GM08714 (cell line): Measurements from ENCODE around the gene LTBP2.
"Not testable (repeated sequence)": the region's sequence is repeated elsewhere in the genome, so short reads cannot be mapped to it uniquely, and the experiment has no call there.

ENCODE experiments used
- H3K4me3 ChIP-seq: fragments of 200-500 bp; sonication (Bioruptor generic); 2 replicates; pipeline ENCODE4 v1.5.1; 2014; ENCODE audit warnings: mild to moderate bottlenecking, low read length, inconsistent platforms
- ZNF274 ChIP-seq: IDR thresholded peaks from 2 replicates; pipeline ENCODE4 v1.6.1; 2012; ENCODE audit warnings: mild to moderate bottlenecking, low read depth, low read length

LTBP2 gene

DNA sequence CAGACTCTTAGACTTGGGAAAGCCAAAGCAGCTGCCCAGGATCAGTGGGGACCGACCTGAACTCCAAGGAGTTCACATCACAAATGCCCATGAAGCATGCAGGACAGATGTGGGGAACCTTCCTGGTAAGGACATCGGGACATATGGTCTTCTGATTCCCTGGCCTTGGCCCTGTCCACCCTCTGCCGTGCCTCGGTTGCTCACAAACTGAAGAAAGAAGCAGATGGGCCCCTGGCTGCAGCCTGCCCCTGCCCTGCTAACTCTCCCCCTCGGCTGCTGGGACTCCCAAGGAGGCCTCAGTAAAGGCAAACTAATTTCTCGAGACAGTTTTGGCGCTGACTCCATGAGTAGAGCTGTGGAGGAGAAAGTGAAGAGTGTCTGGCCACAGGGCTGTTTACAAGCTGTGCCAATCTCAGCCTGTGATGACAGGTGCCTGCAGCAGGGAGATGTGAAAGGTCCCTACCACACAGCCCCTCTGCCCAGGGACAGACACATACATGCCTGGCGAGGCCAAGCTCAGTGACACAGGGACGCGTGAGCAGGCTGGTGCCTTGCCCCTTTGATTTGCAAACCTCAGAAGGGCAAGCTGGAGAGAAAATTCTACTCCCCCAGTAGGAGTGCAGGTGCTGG is 69.9 kb downstream of the LTBP2 start:
- TF ChIP-seq ZNF274, result no peak
- H3K4me3 ChIP-seq, result no peak overlapping the region

DNA sequence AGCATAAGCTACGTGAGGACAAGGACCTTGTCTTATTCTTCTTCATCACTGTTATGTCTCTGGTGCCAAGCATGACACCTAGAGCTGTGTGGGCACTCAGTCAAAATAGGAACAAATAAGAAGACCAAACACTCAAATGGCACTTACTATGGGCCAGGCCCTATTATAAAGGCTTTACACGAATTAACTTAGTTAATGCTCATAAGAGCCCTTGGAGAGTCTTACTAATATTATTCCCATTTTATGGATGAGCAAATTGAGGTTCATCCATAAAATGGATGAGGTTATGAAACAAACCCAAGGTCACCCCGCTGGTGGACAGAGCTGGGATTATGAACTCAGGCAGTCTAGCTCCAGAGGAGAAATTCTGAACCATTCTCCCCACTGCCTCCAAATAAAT is 70.8 kb downstream of the LTBP2 start:
- H3K4me3 ChIP-seq, result no peak overlapping the region
- no peak for TF ChIP-seq ZNF274

DNA sequence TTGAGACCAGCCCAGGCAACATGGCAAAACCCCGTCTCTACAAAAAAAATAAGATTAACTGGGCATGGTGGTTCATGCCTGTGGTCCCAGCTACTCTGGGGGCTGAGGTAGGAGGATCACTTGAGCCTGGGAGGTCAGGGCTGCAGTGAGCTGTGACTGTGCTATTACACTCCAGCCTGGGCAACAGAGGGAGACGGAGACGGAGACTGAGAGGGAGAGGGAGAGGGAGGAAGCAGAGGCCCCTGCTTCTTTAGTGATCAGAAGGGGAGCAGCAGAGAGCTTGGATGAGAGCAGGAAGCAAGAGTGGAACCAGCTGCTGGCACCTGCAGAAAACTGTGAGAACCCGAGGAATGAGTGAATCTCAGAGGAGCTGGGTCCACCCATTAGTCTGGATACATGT is 72.5 kb downstream of the LTBP2 start:
- no peak for TF ChIP-seq ZNF274
- no peak overlapping the region for H3K4me3 ChIP-seq

DNA sequence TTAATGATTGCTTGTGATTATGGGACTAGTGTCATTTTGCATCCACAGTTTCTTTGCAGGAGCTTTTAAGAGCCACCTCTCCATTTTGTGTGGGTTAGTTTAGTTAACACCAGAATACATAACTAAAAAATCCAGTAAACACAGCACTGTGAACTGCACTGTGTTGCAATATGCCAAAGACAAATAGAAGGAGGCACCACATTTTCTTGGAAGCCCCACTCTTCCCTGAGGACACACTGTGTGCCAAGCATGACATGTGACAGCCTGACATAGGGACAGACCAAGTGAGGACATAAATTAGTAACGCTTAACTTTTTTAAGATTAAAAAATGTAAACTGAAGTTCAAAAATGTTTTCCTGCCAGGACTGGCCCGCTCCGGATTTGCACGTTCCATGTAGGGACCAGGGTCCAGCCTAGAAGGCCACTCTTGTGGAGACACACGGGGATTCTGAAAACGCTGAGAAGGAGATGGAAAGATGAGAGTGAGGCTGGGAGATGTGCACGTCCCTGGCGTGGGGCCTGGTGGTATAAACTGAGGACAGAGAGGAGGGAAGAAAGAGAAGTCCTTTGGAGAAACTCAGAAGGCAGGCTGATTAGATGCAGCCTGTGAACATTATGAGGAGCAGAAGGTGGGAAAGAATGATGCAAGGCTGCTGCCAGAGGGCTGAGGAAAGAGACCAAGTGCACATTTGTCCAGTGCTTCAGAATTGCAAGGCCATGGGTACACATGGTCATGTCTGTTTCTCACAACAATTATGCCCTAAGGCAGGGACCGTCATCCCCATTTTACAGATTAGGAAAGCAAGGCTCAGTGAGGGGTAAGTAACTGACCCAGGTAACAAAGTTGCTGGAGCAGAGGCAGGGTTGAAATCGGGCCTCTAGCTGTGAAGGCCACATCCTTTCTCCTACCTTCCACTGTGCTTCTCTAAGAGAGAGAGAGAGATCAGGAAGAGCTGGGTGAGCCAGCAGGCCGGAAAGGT is 73.3 kb downstream of the LTBP2 start:
- no peak overlapping the region for H3K4me3 ChIP-seq
- TF ChIP-seq ZNF274, result no peak

DNA sequence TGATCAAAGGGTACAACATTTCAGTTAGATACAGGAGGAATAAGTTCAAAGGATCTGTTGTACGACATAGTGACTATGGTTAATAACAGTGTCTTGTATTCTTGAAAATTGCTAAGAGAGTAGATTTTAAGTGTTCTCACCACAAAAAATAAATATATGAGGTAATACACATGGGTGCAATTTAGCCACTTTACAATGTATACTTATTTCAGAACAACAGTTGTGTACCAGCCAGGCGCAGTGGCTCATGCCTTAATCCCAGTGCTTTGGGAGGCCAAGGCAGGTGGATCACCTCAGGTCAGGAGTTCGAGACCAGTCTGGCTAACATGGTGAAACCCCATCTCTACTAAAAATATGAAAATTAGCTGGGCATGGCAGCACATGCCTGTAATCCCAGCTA is 75.7 kb downstream of the LTBP2 start:
- H3K4me3 ChIP-seq, result not testable (repeated sequence)

DNA sequence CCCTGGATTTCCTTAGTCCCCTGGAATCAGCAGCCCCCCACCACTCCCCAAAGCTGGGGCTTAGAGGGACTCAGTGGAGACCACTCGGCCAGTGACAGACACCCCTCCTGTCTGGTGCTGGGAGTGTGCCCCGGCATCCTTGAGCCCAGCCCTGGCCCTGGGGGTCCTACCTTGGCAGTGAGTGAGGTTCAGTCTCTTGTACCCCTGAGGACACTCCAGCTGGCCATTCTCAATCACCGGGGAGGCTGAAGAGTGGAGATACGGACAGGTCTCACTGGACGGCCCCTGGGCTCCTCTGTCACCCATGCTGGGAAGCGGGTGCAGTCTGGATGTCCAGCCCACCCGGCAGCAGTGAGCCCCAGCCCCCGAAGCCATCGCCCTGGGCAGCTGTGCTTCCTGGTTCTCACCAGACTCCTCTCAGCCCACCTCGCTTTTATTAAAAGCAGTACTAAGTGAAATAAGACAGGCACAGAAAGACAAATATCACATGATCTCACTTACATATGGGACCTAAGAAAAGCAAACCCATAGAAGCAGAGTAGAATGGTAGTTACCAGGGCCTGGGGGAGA is 76.2 kb downstream of the LTBP2 start:
- TF ChIP-seq ZNF274, result no peak
- no peak overlapping the region for H3K4me3 ChIP-seq

DNA sequence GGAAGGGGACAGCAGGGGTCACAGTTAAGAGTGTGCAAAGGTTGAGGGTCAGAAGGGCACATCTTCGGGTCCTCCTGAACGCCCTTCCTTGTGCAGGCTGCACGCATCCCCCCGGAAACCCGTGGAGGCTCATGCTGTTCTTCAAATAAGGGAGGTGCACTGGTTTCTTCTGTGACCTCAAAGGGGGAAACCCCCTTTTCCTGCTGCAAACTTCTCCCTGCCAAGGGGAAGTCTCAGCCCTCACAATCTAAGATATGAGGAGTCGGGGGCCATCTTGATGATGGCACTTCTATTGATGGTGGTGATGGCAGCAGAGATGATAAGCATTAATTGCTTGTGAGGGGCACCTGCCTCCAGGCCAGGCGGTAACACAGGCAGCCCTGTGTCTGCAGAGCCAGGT is 78.5 kb downstream of the LTBP2 start:
- no peak for TF ChIP-seq ZNF274

DNA sequence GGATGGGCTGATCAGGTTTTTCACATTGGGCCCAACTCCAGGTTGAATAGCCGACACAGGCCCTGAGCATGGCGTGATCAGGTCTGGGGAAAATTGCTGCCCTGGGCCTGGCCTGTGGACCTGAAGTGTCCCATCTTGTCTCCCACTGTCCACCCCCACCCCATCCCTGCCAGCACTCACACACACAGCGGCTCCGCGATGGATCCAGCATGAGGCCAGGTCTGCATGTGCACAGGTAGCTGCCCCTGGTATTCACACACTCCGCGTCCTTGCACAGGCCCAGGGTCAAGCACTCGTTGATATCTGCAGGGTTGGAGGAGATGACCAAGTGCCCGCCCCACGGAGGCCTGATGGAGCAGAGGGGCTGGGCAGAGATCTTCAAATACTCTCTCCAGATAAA is 79.8 kb downstream of the LTBP2 start:
- H3K4me3 ChIP-seq, result no peak overlapping the region
- no peak for TF ChIP-seq ZNF274

More for the DNA sequence above, 78.5 kb downstream of the LTBP2 start:
- no peak overlapping the region for H3K4me3 ChIP-seq

DNA sequence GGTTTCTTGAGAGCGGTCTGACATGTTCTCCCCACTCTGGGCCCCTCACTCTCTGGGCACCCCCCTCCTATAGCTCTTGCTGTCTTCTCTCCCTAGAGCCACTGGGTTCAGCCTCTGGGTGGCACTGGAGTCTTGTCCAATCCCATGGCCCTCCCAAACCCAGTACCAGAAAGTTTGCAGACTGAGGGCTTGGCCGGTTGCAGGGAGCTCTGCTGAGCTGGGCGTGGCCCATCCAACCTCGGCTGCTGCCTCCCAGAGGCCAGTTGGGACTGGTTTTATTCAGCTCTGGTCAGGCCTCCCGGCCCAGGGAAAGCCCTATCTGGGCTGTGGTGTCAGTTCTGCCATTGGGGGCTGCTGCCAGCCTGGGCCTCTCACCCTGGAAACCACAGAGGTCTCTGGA is 80.6 kb downstream of the LTBP2 start:
- no peak overlapping the region for H3K4me3 ChIP-seq
- TF ChIP-seq ZNF274, result no peak

DNA sequence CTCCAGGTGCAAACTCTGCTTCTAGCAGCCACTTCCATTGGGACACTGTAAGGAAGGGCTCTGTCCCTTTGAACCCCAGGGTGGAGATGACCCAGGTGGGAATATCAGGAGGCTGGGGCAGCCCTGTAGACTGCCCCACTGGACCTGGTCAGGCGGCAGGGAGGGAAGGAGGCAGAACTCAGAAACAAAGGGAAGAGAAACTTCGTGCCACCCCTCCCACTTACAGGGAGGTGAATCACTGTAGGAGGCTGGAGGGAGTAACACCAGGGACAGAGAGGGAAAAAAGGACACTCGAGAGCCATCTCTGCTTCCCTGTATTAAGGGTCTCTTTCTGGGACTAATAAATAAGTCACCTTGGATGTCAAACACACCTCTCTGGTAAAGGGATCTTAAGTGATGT is 81.0 kb downstream of the LTBP2 start:
- TF ChIP-seq ZNF274, result no peak
- H3K4me3 ChIP-seq, result no peak overlapping the region

DNA sequence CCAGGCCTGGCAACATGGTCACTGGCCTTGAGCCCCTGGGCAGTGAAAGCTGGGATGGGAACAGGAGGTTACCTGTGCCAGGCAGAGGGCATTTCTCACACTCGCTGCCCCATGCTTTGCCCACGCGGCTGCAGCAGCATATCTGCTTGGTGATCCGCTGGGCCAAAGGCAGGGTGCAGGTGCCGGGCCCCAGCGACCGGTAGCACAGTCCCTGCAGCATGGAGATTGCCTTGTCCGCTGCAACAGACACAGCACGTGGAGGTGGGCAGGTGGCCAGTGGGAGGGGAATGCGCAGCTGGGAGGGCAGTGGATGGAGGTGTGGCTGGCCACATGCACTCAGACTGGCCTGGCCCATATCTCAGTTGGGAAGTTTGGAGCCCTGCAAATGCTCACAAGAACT is 83.2 kb downstream of the LTBP2 start:
- no peak overlapping the region for H3K4me3 ChIP-seq
- no peak for TF ChIP-seq ZNF274

DNA sequence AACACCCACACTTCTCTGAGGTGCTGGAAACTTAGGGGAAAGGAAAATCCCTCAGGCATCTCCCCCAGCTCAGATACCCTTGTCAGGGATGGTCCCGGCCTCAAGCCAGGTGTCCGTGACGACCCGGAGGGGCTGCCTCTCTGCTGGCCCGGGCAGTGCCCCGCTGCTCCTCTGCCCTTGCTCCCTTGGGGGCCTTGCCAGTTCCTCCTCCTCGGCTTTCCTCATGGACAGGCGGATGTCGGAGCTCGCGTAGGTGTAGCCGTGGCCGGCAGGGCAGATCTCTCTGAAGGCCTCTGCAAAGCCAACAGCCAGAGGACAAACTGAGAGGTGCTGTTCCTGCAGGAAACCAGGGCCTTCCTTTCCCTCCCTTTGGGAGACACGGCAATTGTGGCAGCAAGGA is 83.6 kb downstream of the LTBP2 start:
- TF ChIP-seq ZNF274, result no peak

DNA sequence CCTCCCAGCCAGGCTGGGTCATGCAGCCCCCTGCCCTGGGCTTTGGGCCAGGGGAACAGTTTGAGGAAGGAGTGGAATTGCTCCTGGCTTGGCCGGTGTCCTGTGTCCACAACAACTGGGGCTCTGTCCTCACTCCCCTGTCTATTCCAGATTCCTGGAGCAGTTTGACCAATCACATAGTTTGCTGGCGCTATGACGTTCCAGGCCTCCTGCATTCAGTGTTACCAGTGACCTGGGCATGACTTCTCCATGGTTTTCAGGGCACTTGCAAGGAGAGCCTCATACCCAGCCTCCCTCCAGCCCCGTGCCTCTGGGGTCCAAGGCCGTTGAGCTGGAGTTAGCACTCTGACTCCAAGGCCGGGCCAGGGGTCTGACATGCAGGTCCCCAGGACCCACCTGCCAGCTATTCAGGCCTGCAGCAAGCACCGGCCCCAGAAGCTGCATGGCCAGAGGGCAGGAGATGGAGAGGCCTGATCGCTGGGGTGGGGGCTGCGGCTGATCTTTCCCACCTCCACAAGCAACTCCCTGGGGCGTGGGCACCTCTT is 84.2 kb downstream of the LTBP2 start:
- no peak overlapping the region for H3K4me3 ChIP-seq

More for the DNA sequence above, 83.6 kb downstream of the LTBP2 start:
- H3K4me3 ChIP-seq, result no peak overlapping the region

DNA sequence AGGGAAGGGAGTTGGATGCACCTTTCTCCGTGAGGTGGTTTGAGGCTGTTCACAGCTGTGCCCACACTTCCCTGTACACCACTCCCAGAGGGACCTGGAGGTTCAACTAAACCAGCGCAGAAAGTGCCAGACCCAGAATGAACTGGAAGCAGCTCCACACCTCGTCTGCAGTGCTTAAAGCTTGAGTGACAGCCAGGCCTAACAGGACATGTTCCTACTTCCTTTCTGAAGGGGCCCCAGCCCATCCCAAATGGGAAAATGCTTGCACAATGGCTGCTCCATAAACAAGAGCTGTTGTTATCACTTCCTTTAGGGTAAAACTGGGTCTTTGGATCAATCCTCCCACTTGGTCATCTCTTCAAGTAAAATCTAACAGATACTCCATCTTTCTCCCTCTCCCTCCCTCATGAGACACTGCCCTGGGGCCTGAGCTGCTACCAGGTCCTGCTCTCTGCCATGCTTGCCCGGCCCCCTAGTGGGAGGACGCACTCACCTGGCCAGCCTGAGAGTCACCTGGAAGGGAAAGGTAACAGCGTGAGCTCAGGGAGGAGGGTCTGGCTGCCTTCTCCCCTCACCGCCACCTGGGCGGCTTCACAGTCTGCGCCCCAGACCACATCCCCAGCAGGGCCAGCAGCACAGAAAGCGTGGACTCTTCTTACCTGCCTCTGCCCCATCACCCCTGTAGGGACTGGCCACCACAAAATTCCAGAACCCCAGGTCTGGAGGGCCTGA is 85.0 kb downstream of the LTBP2 start:
- TF ChIP-seq ZNF274, result no peak
- H3K4me3 ChIP-seq, result no peak overlapping the region

More for the DNA sequence above, 84.2 kb downstream of the LTBP2 start:
- TF ChIP-seq ZNF274, result no peak
